Neural progenitor cell (in vitro differentiated cells): ENCODE data around the gene NT5DC3.

Experiments used
- CTCF ChIP-seq: fragments of 200-600 bp; sonication (generic); IDR thresholded peaks from 2 replicates; pipeline ENCODE4 v1.5.1; 2017; ENCODE audit warnings: antibody characterized with exemption, mild to moderate bottlenecking
- EZH2 ChIP-seq: fragments of 200-600 bp; sonication (generic); IDR thresholded peaks from 2 replicates; pipeline ENCODE4 v1.6.1; 2017; ENCODE audit warnings: antibody characterized with exemption, mild to moderate bottlenecking, moderate library complexity

- TF ChIP-seq EZH2 (no peak), CTCF (no peak)
Observed at GRCh38 chr12:103799857-103800771, 40.9 kb downstream of the NT5DC3 start.
